GM12873 (cell line): ENCODE data around the gene EIPR1.

Experiments used
- CTCF ChIP-seq: IDR thresholded peaks from 2 replicates; pipeline ENCODE4 v1.5.1; 2012; ENCODE audit warnings: low read depth, mild to moderate bottlenecking, moderate library complexity, low read length, control low read depth; ENCODE audit not compliant: insufficient read depth; ENCODE audit errors: missing control alignments

The EIPR1 gene

GRCh38 chr2:3302421-3302750 lies 75.2 kb downstream of the EIPR1 start:
- TF ChIP-seq CTCF: no peak

GRCh38 chr2:3301001-3301400 lies 76.6 kb downstream of the EIPR1 start:
- no peak for TF ChIP-seq CTCF

- TF ChIP-seq CTCF: no peak
Observed at GRCh38 chr2:3300224-3300995, 77.2 kb downstream of the EIPR1 start.

- TF ChIP-seq CTCF: no peak
Observed at GRCh38 chr2:3299703-3300102, 77.9 kb downstream of the EIPR1 start.

GRCh38 chr2:3299130-3299529 lies 78.5 kb downstream of the EIPR1 start:
- no peak for TF ChIP-seq CTCF

- no peak for TF ChIP-seq CTCF
Observed at GRCh38 chr2:3298191-3298590, 79.4 kb downstream of the EIPR1 start.

GRCh38 chr2:3297523-3297922 lies 80.1 kb downstream of the EIPR1 start:
- TF ChIP-seq CTCF: no peak
